Measurements from ENCODE around the gene CXCL8. TPM values are rescaled to one million over a fixed set of nuclear protein-coding genes. Genes with fewer than 3 reads are reported as not detected.

Gene CXCL8
- total RNA-seq, 1 donor from 2014 or later: not detected

GRCh38 chr4:73725985-73726384 is 14.4 kb upstream of the CXCL8 start:
- H3K27me3 Mint-ChIP-seq (ENCODE audit: insufficient read depth, low read depth): peaks cover 2% of the 10 kb centered on the region

GRCh38 chr4:73727685-73728084 is 12.7 kb upstream of the CXCL8 start:
- H3K4me2 ChIP-seq: no peak overlapping the region
- H3K9ac ChIP-seq: no peak overlapping the region
- Mint-ChIP-seq H3K4me1 (no peaks in the 10 kb centered on the region), H3K9me3 (no peaks in the 10 kb centered on the region), H3K27ac (no peak overlapping the region), H3K36me3 (no peaks in the 10 kb centered on the region), H3K27me3 (ENCODE audit: insufficient read depth, low read depth) (peaks cover 2% of the 10 kb centered on the region), H3K4me3 (no peak overlapping the region)
- no peak for DNase-seq (ENCODE audit: low spot score)
- no peak for TF ChIP-seq EZH2 (IDR thresholded peaks at IDR 0.05)
- TF ChIP-seq EZH2phosphoT487 (IDR thresholded peaks at IDR 0.05): no peak
- no peak for TF ChIP-seq CTCF (IDR thresholded peaks at IDR 0.05)
- no peak overlapping the region for H2AFZ ChIP-seq (replicated peaks)
- no peaks in the 10 kb centered on the region for H3F3A ChIP-seq (ENCODE audit: low read depth)
- H3K27me3 ChIP-seq: no peaks in the 10 kb centered on the region
- no peak overlapping the region for H3K27ac ChIP-seq
- no peak overlapping the region for H3K4me3 ChIP-seq
- no peaks in the 10 kb centered on the region for H3K36me3 ChIP-seq
- no peaks in the 10 kb centered on the region for H4K20me1 ChIP-seq (ENCODE audit: low read depth)
- H3K9me3 ChIP-seq (ENCODE audit: low read depth): no peaks in the 10 kb centered on the region
- H3K4me1 ChIP-seq: no peaks in the 10 kb centered on the region
- no peaks in the 10 kb centered on the region for H3K79me2 ChIP-seq (ENCODE audit: low read depth)

More at GRCh38 chr4:73725985-73726384, 14.4 kb upstream of the CXCL8 start:
- H3K4me3 Mint-ChIP-seq: no peak overlapping the region
- Histone ChIP-seq H3K27ac (no peak overlapping the region), H3F3A (ENCODE audit: low read depth) (no peaks in the 10 kb centered on the region), H3K4me2 (no peak overlapping the region), H3K36me3 (no peaks in the 10 kb centered on the region), H2AFZ (replicated peaks) (no peak overlapping the region), H3K9ac (no peak overlapping the region), H3K9me3 (ENCODE audit: low read depth) (no peaks in the 10 kb centered on the region), H3K4me3 (no peak overlapping the region), H3K79me2 (ENCODE audit: low read depth) (no peaks in the 10 kb centered on the region), H4K20me1 (ENCODE audit: low read depth) (no peaks in the 10 kb centered on the region), H3K27me3 (no peaks in the 10 kb centered on the region), H3K4me1 (no peaks in the 10 kb centered on the region)
- TF ChIP-seq EZH2 (IDR thresholded peaks at IDR 0.05) (no peak), EZH2phosphoT487 (IDR thresholded peaks at IDR 0.05) (no peak), CTCF (IDR thresholded peaks at IDR 0.05) (no peak)
- H3K27ac Mint-ChIP-seq: no peak overlapping the region
- DNase-seq (ENCODE audit: low spot score): no peak
- no peaks in the 10 kb centered on the region for H3K36me3 Mint-ChIP-seq
- H3K4me1 Mint-ChIP-seq: no peaks in the 10 kb centered on the region
- no peaks in the 10 kb centered on the region for H3K9me3 Mint-ChIP-seq

- Histone ChIP-seq H3K79me2 (ENCODE audit: low read depth) (no peaks in the 10 kb centered on the region), H3K9me3 (ENCODE audit: low read depth) (no peaks in the 10 kb centered on the region), H4K20me1 (ENCODE audit: low read depth) (no peaks in the 10 kb centered on the region), H3K4me2 (no peak overlapping the region), H3K4me3 (no peak overlapping the region), H3K36me3 (no peaks in the 10 kb centered on the region), H3K27me3 (no peaks in the 10 kb centered on the region), H3K9ac (no peak overlapping the region), H3K4me1 (no peaks in the 10 kb centered on the region), H2AFZ (replicated peaks) (no peak overlapping the region), H3F3A (ENCODE audit: low read depth) (no peaks in the 10 kb centered on the region), H3K27ac (no peak overlapping the region)
- H3K27me3 Mint-ChIP-seq (ENCODE audit: insufficient read depth, low read depth): peaks cover 2% of the 10 kb centered on the region
- no peak for TF ChIP-seq CTCF (IDR thresholded peaks at IDR 0.05)
- TF ChIP-seq EZH2 (IDR thresholded peaks at IDR 0.05): no peak
- TF ChIP-seq EZH2phosphoT487 (IDR thresholded peaks at IDR 0.05): no peak
- H3K27ac Mint-ChIP-seq: no peak overlapping the region
- no peaks in the 10 kb centered on the region for H3K9me3 Mint-ChIP-seq
- no peaks in the 10 kb centered on the region for H3K36me3 Mint-ChIP-seq
- H3K4me1 Mint-ChIP-seq: no peaks in the 10 kb centered on the region
- H3K4me3 Mint-ChIP-seq: no peak overlapping the region
- DNase-seq (ENCODE audit: low spot score): no peak
Observed at GRCh38 chr4:73728091-73728741, 12.2 kb upstream of the CXCL8 start.

All from neural progenitor cell (in vitro differentiated cells).